GM18519 (cell line): Measurements from ENCODE around the gene GBA3.

Source experiments
- ATAC-seq: cut with Tn5 transposase; IDR thresholded peaks from one replicate; pipeline ENCODE4 v1.9.1; 2021; ENCODE audit warnings: mild to moderate bottlenecking, moderate library complexity; ENCODE audit not compliant: unreplicated experiment, low FRiP score

The GBA3 gene

DNA sequence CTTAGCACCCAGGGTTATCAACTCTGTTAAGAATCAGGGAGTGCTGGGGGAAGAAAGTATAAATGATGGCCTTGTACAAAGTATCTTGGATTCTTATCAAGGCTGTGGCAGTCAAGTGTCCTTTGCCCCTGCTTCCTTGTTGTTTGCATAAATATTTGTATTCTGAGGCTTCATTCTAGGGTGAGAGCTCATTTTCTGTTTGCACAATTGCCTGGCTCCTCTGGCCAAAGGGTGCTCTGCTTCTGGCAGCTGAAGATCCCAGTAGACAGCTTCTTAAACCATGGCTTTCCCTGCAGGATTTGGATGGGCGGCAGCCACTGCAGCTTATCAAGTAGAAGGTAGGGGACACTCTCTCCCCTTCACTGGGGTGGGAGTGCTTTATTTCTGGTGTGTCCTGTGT, at the start of gene GBA3:
Gene GBA3 (plus strand): TSS at position 202 of the 400 bp plus-strand sequence.
- ATAC-seq, result no peak

DNA sequence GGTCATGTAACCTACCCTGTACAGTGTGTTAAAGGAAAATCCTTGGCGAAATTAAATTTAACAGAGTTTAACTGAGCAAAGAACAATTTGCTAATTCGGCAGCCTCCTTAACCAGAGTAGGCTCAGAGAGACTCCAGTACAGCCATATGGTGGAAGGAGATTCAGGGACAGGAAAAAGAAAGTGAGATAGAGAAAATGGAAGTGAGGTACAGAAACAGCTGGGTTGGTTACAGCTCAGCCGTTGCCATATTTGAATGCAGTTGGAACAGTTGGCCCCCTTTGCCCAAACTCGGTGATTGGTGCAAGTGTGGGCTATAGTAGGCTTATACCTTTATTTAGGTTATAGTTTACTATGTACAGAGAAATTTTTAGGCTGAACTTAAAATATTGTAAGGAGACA, 48.8 kb upstream of the GBA3 start:
- ATAC-seq, result no peak

DNA sequence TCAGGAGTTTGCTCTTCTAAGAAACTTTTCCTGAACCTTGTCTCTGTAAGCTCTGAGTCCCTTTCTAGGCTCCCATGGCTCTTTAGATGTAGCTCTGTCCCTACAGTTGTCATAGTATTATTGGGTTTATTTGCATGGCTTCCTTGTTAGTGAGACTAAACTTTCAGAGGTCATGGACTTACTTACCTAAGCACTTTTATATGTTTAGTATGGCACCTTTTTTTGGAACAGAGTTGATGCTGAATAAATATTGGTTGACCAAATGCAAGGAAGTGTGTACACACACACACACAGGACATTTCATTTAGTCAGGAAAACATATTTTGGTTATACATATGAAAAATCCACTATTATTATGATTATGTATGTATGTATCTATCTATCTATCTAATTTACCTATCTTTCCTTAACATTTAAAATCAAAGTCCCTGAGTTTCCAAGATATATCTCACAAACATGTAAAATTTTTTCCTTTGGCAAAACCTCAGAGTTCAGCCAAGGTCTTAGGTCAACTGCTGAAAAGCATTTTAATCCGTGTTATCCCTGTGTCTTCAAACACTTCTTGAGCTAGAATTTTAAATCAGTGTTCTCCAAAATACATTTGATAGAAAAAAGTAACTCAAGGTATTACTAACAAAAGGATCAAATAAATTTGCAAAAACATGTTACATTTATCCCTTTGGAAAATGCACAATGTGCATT, 47.1 kb upstream of the GBA3 start:
- ATAC-seq, result no peak

DNA sequence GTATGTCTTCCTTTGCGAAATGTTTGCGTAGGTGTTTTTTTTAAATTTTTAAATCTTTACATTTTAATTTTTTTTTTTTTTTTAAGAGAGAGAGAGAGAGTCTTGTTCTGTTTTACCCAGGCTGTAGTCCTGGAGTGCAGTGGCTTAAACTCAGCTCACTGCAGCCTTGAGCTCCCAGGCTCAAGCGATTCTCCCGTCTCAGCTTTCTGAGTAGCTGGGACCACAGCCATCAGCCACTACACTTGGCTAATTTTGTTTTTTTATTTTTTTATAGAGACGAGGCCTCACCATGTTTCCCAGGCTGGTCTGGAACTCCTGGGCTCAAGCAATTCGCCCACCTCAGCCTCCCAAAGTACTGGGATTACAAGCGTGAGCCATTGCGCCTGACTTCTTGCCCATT, 43.7 kb upstream of the GBA3 start:
- ATAC-seq, result no peak

DNA sequence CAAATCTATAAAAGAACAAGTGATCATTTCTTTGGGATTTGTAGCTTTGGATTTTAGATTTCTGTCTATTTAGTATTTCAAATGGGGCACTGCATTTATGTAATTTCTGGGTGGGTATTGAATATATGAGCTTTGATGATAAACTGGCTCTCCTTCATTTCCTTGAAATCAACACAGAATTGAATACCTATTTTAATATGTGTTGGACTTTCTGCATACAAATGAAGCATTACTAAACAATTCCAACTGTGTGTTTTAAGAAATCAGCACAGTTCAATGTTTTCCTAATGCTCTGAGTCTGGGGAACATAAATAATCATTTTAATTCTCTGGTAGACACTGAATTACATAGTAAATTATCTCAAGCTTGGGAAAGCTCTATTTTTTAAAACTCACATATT, 42.0 kb upstream of the GBA3 start:
- no peak for ATAC-seq

DNA sequence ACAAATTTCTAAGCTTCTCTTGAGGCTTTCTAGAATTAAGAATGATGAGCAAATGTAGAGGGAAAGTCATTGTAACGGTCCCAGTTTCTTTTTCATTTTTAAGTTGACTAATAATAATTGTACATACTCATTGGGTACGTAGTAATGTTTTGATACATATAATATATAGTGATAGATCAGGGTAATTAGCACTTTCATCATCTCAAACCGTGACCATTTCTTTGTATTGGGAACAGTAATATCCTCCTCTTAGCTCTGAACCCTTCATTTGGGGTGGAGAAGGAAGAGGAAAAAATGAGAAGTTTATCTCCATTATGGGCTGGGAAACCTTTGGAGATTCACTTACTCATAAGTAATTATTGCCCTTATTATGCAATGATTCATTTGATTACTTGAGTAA, 39.0 kb upstream of the GBA3 start:
- ATAC-seq, result no peak

DNA sequence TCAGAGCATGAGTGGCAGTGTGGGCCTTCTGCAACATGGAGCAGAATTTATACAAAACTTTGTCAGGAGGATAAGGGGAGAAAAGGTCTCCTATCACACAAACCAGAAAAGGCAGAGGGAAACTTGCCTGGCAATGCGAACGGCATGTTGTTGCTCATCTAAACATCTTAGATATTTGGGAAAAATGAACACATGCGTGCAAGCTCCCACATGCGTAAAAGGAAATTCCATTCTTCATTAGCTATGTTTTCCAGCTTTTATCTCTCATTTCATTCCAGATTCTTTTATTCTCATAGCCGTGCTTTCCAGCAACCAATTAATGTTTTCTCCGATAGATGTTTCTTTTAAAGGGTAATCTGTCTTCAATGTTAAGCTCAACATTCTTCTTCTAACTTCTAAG, 31.3 kb upstream of the GBA3 start:
- ATAC-seq, result no peak

DNA sequence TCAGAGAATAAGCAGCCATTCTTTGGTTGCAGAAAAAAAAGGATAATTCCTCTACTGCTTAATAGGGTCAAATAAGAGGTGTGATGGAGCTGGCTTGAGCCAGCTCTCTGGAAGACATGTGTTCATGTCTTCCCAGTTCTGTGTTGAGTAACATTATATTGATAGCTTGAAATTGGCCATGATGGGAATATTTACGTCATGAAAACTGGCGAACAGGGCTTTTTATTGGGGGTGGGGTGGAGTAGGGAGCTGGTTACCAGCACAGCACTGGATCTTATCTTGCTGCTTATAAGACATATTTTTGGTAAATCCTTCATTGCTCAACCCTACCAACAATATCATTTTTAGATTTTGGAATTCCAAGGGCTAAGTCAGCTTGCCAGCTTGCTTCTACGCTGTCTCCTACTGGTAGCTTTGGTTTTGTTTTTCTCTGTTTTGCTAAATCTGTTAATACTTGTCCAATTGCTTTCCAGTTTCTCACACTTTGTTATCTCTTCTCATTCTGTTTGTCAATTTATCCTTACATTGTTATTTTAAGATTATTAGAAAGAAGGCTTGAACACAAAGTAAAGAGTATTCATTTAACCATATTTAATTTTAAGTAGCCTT, 25.3 kb upstream of the GBA3 start:
- ATAC-seq, result no peak

DNA sequence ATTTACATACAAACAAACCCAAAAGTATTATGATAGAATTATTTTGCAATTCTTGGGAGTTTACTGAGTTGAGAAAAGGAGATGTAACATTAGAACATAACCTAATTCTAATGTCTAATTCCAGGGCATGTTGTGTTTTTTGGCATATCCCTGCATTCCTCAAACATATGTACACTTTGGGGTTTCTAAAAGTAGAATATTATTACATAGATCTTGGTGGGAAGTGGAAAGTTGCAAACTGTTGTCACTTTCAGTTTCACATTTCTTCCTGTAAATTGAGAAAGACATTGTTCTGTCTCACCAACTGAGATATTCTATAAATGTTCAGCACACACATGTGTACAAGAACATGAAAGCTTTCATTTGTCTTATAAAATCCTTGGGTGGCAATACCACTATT, 24.4 kb upstream of the GBA3 start:
- no peak for ATAC-seq

DNA sequence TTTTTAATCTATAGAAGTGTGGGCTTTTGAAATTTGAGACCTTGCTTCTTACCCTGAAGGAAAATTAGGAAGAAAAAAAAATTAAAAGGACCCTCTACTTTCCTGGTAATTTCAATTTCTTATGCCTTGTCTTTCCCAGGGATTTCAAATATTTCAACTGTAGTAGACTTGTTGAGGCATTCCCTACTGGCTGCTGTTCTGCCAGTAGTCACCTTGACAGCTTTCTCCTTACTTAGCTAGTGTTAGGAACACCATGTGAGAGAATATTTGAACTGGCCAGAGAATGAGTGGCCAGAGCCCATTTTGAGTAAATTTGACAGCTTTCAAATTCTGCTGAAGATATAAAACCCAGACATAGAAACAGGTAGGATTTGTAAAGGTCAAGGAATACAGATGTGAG, 24.0 kb upstream of the GBA3 start:
- ATAC-seq, result no peak

DNA sequence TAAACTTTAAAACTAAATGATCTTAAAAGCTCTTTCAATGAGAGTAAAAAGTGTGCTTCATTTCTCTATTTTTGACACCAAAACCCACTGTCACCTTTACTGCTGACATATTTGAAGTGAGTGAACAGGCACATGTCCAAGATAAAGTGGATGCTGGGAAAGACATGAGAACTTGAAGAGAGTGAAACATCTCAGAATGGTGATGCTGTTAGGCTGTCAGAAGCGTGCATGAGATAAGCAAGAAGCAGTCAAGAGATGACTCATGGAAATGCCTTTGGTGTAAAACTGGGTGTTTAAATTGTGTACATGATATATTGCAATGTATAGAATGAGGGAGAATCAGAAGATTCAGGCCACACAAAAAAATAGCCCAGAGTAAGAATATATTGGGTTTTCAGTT, 21.8 kb upstream of the GBA3 start:
- ATAC-seq, result no peak

DNA sequence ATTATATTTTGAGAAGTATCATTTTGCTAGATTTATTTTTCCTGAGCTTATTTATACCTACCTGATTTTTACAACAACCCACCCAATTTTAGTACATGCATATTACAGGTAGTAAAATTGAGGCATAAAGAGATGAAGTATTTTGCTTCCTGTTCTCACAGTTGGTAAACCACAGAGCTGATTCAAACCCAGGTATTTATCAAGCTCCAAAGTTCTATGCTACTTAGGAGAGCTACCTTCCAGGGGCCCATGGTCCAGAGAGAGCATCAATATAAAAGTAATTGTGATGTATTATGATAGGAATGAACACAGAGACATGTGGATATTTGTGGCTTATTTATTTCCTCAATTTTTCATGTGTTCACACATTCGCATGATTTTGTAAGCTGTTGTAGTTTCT, 20.2 kb upstream of the GBA3 start:
- no peak for ATAC-seq

DNA sequence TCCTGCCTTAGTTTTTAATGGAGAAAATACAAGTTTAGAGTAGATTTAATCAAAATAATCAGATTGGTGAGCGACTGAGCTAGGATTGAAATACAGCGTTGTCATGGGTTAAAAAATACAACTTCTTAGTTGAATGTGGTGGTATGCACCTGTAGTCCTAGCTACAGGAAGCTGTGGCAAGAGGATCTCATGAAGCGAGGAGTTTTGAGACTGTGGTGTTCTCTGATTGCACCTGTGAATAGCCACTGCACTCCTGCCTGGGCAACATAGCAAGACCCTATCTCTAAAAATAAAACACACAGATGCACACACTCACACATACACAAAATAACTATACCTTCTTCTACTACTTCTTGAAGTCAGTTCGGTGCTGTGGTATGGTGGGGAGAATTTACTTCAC, 19.8 kb upstream of the GBA3 start:
- no peak for ATAC-seq

DNA sequence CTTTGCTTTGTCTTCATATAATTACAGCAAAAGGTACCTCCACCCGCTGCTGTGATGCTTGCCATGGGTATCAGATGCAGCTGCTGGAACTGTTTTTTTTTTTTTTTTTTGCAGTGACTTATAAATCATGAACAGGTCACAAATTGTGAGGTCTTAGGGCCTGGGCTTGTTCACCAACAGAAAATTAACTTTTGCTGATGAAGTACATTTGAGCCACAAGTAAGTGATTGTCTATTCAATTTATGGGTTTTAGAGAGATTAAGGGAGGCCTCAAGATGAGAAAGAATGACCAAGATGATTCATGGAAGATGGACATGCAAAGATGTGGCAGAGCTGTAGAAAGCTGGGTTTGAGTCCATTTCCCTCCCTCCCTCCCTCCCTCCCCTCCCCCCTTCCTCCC, 18.0 kb upstream of the GBA3 start:
- ATAC-seq, result no peak

DNA sequence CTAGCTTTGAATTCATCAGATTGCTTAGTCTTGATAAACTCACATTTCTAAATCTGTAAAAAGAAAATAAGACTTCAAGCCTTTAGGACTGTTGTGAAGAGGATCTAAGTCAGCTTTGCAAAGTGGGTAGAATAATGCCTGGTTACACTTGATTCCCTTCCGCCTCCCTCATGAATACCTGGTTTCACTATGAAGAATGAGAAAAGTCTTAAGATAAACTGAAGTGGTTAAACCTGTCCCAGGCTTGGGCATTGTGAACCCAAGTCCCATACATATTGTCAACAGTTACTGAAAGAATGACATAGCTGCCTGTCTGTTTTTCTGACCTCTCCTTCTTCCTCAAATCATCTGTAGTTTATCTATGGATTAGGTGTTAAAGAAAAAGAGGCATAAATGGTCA, 16.7 kb upstream of the GBA3 start:
- peak; percentile 63 for ATAC-seq

DNA sequence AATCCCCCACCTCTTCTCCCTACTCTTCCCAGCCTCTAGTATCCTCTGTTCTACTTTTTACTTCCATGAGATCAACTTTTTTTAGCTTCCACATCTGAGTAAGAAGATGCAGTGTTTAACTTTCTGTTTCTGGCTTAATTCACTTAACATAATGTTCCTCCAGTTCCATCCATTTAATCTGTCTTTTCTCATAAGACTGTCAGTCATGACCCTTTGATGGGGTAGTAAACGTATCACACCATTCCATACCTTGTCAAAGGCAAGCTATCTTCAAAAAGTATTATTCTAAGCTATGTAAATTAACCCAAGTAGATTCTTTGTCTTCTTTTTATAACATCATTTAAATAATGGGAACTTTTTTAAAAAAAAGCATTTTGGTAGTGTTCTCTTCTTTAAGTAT, 15.0 kb upstream of the GBA3 start:
- no peak for ATAC-seq

DNA sequence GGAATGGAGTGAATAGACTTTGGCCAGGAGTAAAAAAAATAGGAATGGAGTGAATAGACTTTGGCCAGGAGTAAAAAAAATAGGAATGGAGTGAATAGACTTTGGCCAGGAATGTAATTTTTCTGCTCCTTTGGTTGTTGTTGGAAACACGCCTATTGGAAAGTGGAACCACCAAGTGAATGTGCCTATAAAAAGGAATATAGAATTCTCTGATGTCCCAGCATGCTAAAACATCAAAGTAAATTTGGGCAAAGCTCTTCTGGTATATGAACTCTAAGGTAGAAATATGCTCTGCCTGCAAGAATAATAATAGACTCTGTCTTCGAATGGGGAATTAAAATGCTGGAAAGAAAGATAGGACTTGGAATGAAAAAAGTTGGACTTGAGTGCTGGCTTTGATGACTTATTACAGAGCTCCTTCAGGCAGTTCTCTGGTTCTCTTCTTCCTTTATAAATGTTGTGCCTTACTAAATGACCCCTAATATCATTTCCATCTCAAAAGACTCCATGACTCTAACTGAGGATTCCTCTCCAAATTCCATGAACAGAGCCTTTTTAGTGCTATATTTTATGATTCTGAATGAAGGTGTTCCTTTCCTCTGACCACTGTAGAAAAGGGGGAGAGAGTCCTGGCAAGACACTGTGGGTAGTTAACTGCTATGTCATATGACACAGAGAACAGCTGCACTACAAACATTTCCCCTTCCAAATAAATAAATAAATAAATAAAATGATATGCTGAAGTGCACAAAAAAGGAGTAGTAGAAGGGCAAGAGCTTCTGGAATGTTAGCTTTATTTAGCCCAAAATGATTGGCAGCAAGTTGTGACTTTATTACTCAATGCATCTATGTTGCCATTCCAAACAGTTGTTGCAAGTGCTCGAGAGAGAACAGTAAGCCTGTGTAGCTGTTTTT, 13.5 kb upstream of the GBA3 start:
- no peak for ATAC-seq

DNA sequence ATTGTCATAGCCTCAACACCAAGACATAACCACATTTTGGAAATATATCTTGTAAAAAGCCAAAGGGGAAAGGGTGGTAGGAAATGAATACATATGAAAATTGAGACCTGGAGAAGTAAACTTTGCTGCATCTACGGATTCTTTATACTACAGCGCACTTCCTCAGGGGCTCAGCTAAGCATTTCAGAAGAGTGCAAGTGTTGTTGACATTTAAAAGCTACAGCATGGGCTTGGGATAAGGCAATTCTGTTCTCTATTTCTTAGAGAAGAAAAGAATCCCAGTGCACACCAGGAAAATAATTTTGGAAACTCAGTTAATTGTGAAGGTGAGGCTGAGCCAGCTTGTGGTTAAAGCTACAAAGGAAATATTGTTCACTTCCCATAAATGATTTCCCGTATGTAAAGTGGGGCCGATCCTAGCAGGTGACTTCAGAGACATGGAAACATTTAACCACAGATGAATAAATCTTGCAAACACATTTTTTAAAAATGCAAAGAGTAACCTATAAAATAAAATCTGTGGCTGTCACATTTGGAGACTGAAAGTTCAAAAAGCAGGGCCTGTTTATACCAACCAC, 12.6 kb upstream of the GBA3 start:
- no peak for ATAC-seq

DNA sequence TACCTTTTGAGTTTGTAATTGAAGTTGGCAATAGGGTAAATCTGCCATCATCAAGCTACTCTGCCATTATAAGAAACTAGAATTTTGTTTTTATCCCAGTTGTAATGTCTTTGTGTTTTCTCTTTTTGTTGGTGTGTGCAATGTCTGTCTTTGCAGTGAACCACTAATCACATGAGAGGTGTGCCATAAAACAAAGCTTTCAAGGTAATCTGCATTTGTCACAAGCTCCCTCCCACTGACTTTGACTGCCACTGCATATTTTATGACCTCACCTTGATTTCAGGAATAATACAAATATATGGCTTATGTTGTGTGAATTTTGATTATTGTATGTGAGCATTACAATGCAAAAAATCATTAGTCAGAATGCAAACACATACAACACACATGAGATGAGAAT, 9.0 kb upstream of the GBA3 start:
- no peak for ATAC-seq

DNA sequence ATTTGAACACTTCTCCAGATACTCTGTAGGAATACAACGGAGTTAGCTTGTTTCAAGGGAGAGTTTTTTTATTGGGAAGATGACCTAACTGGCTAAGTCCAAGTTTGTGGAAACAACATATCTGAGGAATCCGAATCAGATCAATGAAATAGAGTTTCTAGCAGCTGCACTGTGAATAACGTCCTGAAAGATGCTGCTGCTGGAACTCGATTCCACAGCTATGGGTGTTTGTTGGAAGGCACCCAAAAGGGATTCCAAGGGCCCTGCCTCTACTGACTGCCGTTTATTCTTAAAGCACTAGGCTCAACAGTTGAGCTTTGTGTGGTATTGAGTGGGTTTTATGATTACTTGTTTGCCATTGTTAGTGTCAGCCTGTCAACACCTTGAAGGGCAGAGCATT, 6.6 kb upstream of the GBA3 start:
- no peak for ATAC-seq

DNA sequence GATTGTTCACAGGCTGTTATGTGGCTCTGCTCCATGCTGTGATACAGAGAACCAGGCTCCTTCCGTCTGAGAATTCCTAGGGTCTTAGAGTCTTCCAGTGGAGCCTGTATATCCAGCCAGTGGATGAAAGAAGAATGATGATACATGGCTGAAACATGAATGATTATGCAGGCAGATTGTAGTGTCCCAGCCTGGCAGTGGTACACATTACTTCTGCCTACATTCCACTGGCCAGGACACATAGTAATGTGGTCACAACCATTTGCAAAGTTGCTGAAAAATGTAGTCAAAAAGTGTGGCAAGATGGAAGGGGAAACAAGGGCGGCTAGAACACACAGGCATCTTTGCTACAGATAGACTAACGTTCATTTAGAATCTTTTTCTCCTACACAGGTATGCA, 4.5 kb upstream of the GBA3 start:
- no peak for ATAC-seq
